CD14-positive monocyte (primary cell): ENCODE data around the gene FBXW4. TPM values are rescaled to one million over a fixed set of nuclear protein-coding genes. Genes with fewer than 3 reads are reported as not detected.

Experiments
- DNase-seq, 3 donors: peaks; one replicate each; pipeline ENCODE4 v3.0.0-alpha.2; 2011 to 2022
- H2AFZ ChIP-seq: 2 replicates; pipeline ENCODE4 v1.6.0; 2012; ENCODE audit warnings: mild to moderate bottlenecking, low read depth, low read length, inconsistent platforms; ENCODE audit not compliant: insufficient read depth, poor library complexity, severe bottlenecking
- H3K27ac ChIP-seq, 2 donors: 1 replicate in 1 of 2; 2 replicates in 1 of 2; pipeline ENCODE4 v1.5.1; 2012 to 2013; ENCODE audit warnings: low read length in 2 of 2, control low read depth in 1 of 2, inconsistent platforms in 1 of 2, low read depth in 1 of 2, mild to moderate bottlenecking in 1 of 2
- H3K27me3 ChIP-seq, 2 donors: one replicate each; pipeline versions ENCODE4 v1.6.0 to v1.6.1; 2011 to 2013; ENCODE audit warnings: low read length in 2 of 2; ENCODE audit not compliant: control insufficient read depth in 2 of 2, insufficient read depth in 2 of 2
- H3K36me3 ChIP-seq, 2 donors: replicated peaks in 1 of 2; 1 replicate in 1 of 2; 2 replicates in 1 of 2; pipeline versions ENCODE4 v1.5.1 to v1.6.1; 2012 to 2013; ENCODE audit warnings: low read length in 2 of 2, control low read depth in 1 of 2, inconsistent platforms in 1 of 2, mild to moderate bottlenecking in 1 of 2; ENCODE audit not compliant: insufficient read depth in 2 of 2, control insufficient read depth in 1 of 2
- H3K4me1 ChIP-seq, 2 donors: 1 replicate in 1 of 2; 2 replicates in 1 of 2; pipeline versions ENCODE4 v1.5.1 to v1.6.1; 2012 to 2013; ENCODE audit warnings: low read length in 2 of 2, control low read depth in 1 of 2, inconsistent platforms in 1 of 2, mild to moderate bottlenecking in 1 of 2, moderate library complexity in 1 of 2; ENCODE audit not compliant: insufficient read depth in 2 of 2, control insufficient read depth in 1 of 2
- H3K4me2 ChIP-seq: replicated peaks from 2 replicates; pipeline ENCODE3; 2012; ENCODE audit warnings: low read length, moderate library complexity, mild to moderate bottlenecking; ENCODE audit not compliant: poor library complexity, severe bottlenecking; ENCODE audit errors: extremely low read depth
- H3K4me3 ChIP-seq, 3 experiments: fragments of 200-600 bp in 1 of 3; sonication (generic) in 1 of 3; replicated peaks in 1 of 3; 1 replicate in 2 of 3; 2 replicates in 1 of 3; pipeline ENCODE4 v1.5.1; 2011 to 2013; ENCODE audit warnings: low read length in 3 of 3, mild to moderate bottlenecking in 3 of 3, control low read depth in 2 of 3, low read depth in 2 of 3, inconsistent platforms in 1 of 3, moderate library complexity in 1 of 3
- H3K79me2 ChIP-seq: 2 replicates; pipeline ENCODE4 v1.6.0; 2012; ENCODE audit warnings: mild to moderate bottlenecking, control low read depth, inconsistent platforms, low read length, moderate library complexity; ENCODE audit not compliant: insufficient read depth
- H3K9ac ChIP-seq: 2 replicates; pipeline ENCODE4 v1.6.0; 2017; ENCODE audit warnings: low read length, mild to moderate bottlenecking; ENCODE audit not compliant: insufficient read depth, poor library complexity, severe bottlenecking
- H3K9me3 ChIP-seq, 2 donors: replicated peaks in 1 of 2; 1 replicate in 1 of 2; 2 replicates in 1 of 2; pipeline versions ENCODE4 v1.5.1 to v1.6.1; 2012 to 2013; ENCODE audit warnings: low read length in 2 of 2, control low read depth in 1 of 2; ENCODE audit not compliant: control insufficient read depth in 1 of 2, insufficient read depth in 1 of 2
- H4K20me1 ChIP-seq: 2 replicates; pipeline ENCODE4 v1.6.0; 2012; ENCODE audit warnings: mild to moderate bottlenecking, low read length, control low read depth, moderate library complexity; ENCODE audit not compliant: insufficient read depth
- H3K27ac Mint-ChIP-seq, 7 donors: one replicate each; pipeline ENCODE4 v1.8.0; 2020; ENCODE audit warnings: mild to moderate bottlenecking in 7 of 7, mixed read lengths in 7 of 7, moderate library complexity in 6 of 7, inconsistent platforms in 2 of 7
- H3K27me3 Mint-ChIP-seq, 3 donors: one replicate each; pipeline ENCODE4 v1.8.0; 2021 to 2022; ENCODE audit warnings: low read depth in 3 of 3, mild to moderate bottlenecking in 3 of 3, mixed read lengths in 3 of 3, moderate library complexity in 3 of 3, inconsistent platforms in 1 of 3
- H3K36me3 Mint-ChIP-seq, 2 donors: one replicate each; pipeline ENCODE4 v1.8.0; 2020; ENCODE audit warnings: mixed read lengths in 2 of 2, inconsistent platforms in 1 of 2, mild to moderate bottlenecking in 1 of 2
- H3K4me1 Mint-ChIP-seq: one replicate; pipeline ENCODE4 v1.8.0; 2020; ENCODE audit warnings: mild to moderate bottlenecking, mixed read lengths
- H3K4me3 Mint-ChIP-seq, 2 donors: one replicate each; pipeline ENCODE4 v1.8.0; 2020; ENCODE audit warnings: mild to moderate bottlenecking in 2 of 2, mixed read lengths in 2 of 2, moderate library complexity in 1 of 2
- H3K9me3 Mint-ChIP-seq, 7 donors: one replicate each; pipeline ENCODE4 v1.8.0; 2020 to 2022; ENCODE audit warnings: mixed read lengths in 7 of 7, mild to moderate bottlenecking in 6 of 7, moderate library complexity in 6 of 7, inconsistent platforms in 2 of 7
- CTCF ChIP-seq: fragments of 200-600 bp; IDR thresholded peaks from one replicate; pipeline ENCODE4 v1.8.0; 2022; ENCODE audit warnings: antibody characterized with exemption, mild to moderate bottlenecking
- WGBS: methylation state at CpG from one replicate; pipeline ENCODE4 v1.1.5; 2013; ENCODE audit warnings: missing lambda C conversion rate; ENCODE audit not compliant: insufficient coverage; 5-methylcytosine and 5-hydroxymethylcytosine counted together
- intact Hi-C, 2 donors: fragments of 100-400 bp; cut with micrococcal nuclease; formaldehyde crosslinking; loops; one replicate each; pipeline versions ENCODE4 v1.15.0 to v1.15.1; 2023
- polyA plus RNA-seq, 3 donors: library from polyadenylated mRNA; depleted of rRNA in 1 of 3; unstranded in 2 of 3; stranded (reverse) in 1 of 3; fragments of 300-500 nt in 2 of 3; fragments of >200 nt in 1 of 3; fragmentation: Illumina TruSeq in 2 of 3; gene quantifications; 1 replicate in 2 of 3; 2 replicates in 1 of 3; pipeline ENCODE4 v1.2.3, GENCODE V29; 2012 to 2021

The FBXW4 gene
- polyA plus RNA-seq, 3 donors: 1.1 to 30.8 (median 1.8) TPM

- Mint-ChIP-seq H3K27me3 (peaks cover 0 to 2% (median 0%) of the 10 kb centered on the region in 3 donors), H3K4me1 (peaks cover 6% of the 10 kb centered on the region), H3K36me3 (peaks cover 58 to 80% of the 10 kb centered on the region in 2 donors), H3K4me3 (no peak overlapping the region), H3K9me3 (peaks cover 0 to under 1% (median 0%) of the 10 kb centered on the region in 7 donors), H3K27ac (peak overlapping the region in 4 of 7 donors; percentile 42 to 84 (median 64))
- Histone ChIP-seq H2AFZ (no peak overlapping the region), H3K9me3 (no peaks in the 10 kb centered on the region), H3K4me3 (no peak overlapping the region), H3K4me1 (peaks cover 0 to 3% of the 10 kb centered on the region in 2 donors), H3K79me2 (no peaks in the 10 kb centered on the region), H3K9ac (no peak overlapping the region), H3K27me3 (no peaks in the 10 kb centered on the region), H3K4me2 (no peak overlapping the region), H4K20me1 (peaks cover 2% of the 10 kb centered on the region), H3K27ac (peak overlapping the region in 1 of 2 donors; percentile 59), H3K36me3 (peaks cover 50 to 96% of the 10 kb centered on the region in 2 donors)
- intact Hi-C loops: no loop called here
- DNase-seq: no peak
- WGBS: 96% methylated on average over 6 of the region's 16 CpGs
- no peak for TF ChIP-seq CTCF
Observed at GRCh38 chr10:101611096-101611905, 83.7 kb downstream of the FBXW4 start.

DNA sequence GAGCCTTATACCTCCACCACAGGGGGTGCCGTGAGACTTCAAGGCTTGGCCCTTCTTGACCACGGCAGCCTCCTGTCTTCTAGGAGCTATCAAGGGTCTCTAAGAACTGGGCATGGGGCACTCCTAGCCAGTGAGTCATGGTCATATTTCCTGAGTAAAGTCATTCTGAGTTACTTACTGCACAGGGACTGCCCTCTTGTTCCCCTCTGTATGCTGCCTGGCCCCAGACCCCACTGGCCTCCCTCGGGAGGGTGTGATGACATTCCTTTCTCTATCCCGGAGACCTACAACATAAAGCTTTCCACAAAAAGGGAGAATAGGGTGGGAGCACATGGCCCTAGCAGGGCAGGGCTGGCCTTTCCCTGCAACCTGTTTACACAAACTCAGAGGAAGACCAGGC lies 85.5 kb downstream of the FBXW4 start:
- peak overlapping the region in 1 of 7 donors; percentile 40 for H3K27ac Mint-ChIP-seq
- H4K20me1 ChIP-seq: no peaks in the 10 kb centered on the region
- peaks cover 0 to 3% (median 0%) of the 10 kb centered on the region in 3 donors for H3K27me3 Mint-ChIP-seq
- H3K4me3 Mint-ChIP-seq: no peak overlapping the region
- H2AFZ ChIP-seq: no peak overlapping the region
- WGBS: 94% methylated on average over 2 of the region's 4 CpGs
- H3K4me2 ChIP-seq: no peak overlapping the region
- no peaks in the 10 kb centered on the region for H3K9me3 ChIP-seq
- no peaks in the 10 kb centered on the region for H3K27me3 ChIP-seq
- peaks cover 0 to 1% (median 0%) of the 10 kb centered on the region in 7 donors for H3K9me3 Mint-ChIP-seq
- H3K9ac ChIP-seq: no peak overlapping the region
- H3K27ac ChIP-seq: no peak overlapping the region
- DNase-seq: no peak
- intact Hi-C loops: no loop called here
- peaks cover 6% of the 10 kb centered on the region for H3K4me1 Mint-ChIP-seq
- H3K4me1 ChIP-seq: peaks cover 0 to 3% of the 10 kb centered on the region in 2 donors
- no peak for TF ChIP-seq CTCF
- H3K4me3 ChIP-seq: no peak overlapping the region
- H3K36me3 Mint-ChIP-seq: peaks cover 67 to 84% of the 10 kb centered on the region in 2 donors
- H3K36me3 ChIP-seq: peaks cover 57 to 98% of the 10 kb centered on the region in 2 donors
- no peaks in the 10 kb centered on the region for H3K79me2 ChIP-seq
